Epithelial cell of proximal tubule (primary cell): ENCODE data around the gene GSTP1. TPM values are rescaled to one million over a fixed set of nuclear protein-coding genes. Genes with fewer than 3 reads are reported as not detected.
A peak's percentile ranks its signal among the peaks of the same experiment; 100 is the strongest.

Experiments used
- DNase-seq: peaks from one replicate; pipeline ENCODE4 v3.0.0-alpha.2; 2011; ENCODE audit warnings: low read depth
- H3K4me3 ChIP-seq: 2 replicates; pipeline ENCODE4 v1.5.1; 2011; ENCODE audit warnings: low read depth, mild to moderate bottlenecking, low read length
- total RNA-seq: library from RNA; depleted of rRNA; stranded (reverse); fragments of >200 nt; gene quantifications from 2 replicates; pipeline ENCODE4 v1.2.3, GENCODE V29; 2015
- TF ChIP-seq, protein P1 (sequence below): conservative IDR thresholded peaks from 2 replicates; pipeline ENCODE4 v1.5.1; 2012; ENCODE audit warnings: low read depth, mild to moderate bottlenecking, low read length

GSTP1 gene
- total RNA-seq, 1 donor from 2014 or later, result 3,355 TPM

DNA sequence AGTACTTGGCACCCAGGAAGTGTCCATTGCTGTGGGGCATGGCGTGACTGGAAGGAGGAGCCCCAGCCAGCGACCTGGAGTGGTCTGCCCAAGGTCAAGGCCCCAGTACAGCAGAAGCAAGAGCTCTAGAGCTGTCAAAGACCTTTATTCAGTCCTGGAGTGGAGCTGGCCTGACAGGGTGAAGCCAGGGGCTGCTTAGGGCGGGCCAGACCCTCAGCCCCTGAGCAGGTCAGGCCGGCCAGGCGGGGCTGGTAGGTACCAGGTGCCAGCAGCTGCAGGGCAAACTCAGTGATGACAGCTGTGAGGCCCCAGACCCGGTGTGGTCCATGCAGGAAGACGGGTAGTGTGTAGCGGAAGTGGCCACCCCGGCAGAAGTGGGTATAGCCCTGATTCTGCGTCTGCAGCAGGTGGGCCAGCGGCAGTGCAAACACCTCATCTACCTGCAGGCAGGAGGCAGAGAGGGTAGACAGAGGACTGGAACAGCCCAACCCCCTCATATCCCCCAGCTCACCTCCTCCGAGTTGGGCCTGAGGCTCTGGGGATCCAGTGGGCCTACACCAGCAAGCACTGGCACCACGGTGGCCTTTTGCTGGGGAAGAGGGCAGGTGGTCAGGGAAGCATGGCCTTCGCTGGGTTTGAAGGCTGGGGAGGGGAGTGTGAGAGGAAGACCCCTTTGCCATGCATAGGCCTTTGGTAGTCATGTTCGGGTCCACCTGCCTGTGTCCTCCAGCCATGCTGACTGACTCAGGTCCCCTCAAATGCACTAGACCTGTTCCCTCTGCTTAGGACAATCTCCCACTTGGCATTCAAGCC is 44.4 kb downstream of the GSTP1 start:
- TF ChIP-seq, protein P1, sequence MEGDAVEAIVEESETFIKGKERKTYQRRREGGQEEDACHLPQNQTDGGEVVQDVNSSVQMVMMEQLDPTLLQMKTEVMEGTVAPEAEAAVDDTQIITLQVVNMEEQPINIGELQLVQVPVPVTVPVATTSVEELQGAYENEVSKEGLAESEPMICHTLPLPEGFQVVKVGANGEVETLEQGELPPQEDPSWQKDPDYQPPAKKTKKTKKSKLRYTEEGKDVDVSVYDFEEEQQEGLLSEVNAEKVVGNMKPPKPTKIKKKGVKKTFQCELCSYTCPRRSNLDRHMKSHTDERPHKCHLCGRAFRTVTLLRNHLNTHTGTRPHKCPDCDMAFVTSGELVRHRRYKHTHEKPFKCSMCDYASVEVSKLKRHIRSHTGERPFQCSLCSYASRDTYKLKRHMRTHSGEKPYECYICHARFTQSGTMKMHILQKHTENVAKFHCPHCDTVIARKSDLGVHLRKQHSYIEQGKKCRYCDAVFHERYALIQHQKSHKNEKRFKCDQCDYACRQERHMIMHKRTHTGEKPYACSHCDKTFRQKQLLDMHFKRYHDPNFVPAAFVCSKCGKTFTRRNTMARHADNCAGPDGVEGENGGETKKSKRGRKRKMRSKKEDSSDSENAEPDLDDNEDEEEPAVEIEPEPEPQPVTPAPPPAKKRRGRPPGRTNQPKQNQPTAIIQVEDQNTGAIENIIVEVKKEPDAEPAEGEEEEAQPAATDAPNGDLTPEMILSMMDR, result no peak

DNA sequence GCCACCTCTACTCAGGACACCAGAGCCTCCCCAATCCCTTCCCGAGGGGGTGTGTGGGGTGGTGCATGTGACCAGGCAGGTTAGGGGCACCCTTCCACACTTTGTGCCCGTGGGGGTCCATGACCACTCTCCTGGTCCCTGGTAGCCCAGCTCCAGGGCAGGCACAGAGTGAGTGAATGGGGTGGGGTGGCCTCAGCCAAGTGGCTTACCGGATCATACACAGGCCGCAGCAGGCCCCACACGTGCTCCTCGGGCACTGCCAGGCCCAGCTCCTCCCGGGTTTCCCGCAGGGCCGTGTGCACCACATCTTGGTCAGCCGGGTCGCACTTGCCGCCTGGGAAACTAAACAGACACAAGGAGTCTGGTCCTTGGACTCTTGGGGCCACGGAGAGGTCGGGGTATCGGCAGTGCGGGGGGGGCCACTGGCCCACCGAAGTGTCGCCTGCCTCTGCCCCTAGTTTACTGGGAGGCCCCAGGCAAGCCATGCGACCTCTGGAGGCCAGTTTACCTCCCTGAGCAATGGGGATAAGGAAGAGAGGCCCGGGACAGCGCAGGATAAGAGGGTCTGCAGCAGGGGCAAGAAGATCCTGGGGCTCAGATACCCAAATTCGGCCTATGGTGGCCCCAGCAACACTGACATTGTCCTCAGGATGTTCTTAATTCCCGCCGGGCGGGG is 45.2 kb downstream of the GSTP1 start:
- TF ChIP-seq, protein P1, result no peak
- H3K4me3 ChIP-seq, result peak overlapping the region; percentile 63
- DNase-seq, result no peak

More for the DNA sequence above, 44.4 kb downstream of the GSTP1 start:
- H3K4me3 ChIP-seq, result peak overlapping the region; percentile 63
- no peak for DNase-seq

DNA sequence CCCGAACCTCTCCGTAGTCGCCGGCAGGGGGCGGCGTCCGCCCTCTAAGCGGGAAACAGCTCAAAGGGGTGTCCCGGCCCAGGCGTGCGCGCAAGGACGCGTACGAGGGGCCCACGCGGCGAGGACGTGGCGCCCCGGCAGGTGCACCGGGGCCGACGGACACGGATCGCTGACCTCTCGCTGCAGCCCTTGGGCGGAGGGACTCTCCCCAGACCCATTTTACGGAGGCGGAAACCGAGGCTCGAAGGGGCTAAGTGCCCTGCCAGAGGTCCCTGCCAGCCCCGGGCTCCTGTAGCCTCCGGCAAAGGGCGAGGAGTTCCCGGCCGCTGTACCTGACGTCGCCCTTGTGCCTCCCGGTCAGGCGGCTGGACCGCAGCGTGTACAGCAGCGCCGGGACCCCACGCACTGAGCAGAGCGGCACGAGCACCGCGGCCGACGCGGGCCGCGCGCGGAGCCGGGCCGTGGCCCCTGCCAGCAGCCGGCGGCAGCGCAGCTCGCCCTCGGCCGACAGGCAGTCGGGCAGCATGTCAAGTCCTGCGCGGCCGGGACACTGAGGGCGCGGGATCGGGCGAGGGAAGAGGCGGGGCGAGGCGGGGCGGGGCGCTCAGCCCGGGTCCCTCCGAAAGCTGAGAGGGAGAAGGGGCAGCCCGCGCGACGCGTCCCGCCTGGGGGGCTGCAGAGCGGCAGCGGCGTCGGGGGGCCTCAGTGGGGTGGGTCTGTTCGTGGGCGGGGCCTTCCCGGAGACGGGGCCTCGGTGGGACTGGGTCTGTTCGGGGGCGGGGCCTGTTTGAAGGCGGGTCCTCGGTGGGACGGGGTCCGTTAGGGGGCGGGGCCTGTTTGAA is 46.0 kb downstream of the GSTP1 start, which contains the start of gene NUDT8:
NUDT8 (minus strand) TSS at position 552 of the 842 bp plus-strand sequence; CDS start at position 526, 26 bp downstream.
- TF ChIP-seq, protein P1, result peak; percentile 76
- DNase-seq, result no peak
- H3K4me3 ChIP-seq, result peak within 1 kb of the TSS; percentile 78

DNA sequence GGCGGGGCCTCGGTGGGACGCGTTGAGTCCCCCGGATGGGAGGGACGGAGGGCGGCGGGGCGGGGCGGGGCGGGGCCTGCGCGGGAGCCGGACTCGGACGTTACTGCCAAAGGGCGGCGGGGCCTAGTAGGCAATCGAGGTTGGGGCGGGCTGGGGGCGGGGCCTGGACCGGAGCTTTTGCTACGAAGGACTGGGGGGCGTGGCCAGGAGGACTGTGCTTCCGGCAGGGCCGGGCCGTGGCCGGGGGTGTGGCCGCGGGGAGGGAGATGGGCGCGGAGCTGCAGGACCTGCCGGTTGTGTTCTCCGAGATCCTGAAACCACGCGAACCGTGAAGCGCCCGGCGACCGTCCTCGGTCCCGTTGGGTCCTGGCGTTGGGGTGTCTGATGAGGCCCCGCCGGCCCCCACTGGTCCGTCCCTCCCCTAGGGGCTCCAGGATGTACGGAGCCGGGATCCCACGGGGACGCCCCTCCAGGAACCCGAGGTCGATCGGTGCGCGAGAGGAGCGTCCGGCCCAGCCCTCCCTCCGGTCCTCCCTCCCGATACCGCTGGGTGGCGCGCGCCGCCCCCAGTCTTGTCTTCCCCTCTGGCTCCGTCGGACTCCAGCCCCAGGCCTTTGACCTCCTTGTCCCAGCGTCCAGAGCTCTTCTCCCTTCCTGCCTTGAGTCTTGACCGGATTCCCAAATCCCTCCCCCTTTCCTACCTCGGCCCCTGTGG is 46.8 kb downstream of the GSTP1 start:
- DNase-seq, result no peak
- TF ChIP-seq, protein P1, result peak; percentile 72
- H3K4me3 ChIP-seq, result peak overlapping the region; percentile 78

DNA sequence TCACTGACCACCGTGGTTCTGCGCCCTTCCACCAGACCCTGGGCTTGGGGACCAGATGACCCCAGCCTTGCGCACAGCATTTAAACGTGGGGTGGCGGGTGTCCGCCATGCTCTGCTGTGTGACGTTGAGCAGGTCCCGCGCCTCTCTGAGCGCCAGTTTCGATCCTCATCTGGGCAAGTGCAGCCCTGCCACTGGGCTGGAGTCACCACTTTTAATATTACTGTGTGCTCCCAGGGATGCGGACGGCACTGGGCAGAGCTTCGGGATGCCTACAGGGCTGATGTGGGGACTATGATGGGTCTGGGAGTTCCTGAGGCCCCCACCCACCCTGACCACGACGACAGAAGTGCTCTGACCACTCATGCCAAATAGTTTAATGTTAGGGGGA is 47.3 kb downstream of the GSTP1 start:
- peak overlapping the region; percentile 78 for H3K4me3 ChIP-seq
- DNase-seq, result no peak
- TF ChIP-seq, protein P1, result no peak

DNA sequence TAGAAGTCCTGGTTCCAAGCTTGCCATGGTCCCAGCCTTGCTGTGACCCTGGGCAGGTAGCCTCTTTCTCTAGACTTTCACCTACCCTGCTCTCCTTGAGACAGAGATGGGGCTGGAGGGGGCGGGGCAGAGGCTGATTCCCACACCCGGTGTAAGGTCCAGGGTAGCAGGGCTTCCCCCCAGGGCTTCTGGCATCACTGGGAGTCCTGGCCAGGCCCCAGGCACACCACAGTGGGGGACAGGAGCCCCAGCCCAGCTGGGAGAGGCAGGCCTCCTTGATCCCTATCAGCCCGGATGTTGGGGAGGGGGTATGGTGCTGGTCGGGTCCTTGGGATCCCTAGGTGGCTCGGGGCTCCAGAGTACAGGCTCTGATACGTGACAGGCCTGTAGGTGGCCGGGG is 47.8 kb downstream of the GSTP1 start:
- TF ChIP-seq, protein P1, result no peak
- DNase-seq, result no peak
- H3K4me3 ChIP-seq, result no peak overlapping the region
